Activated CD4-positive, alpha-beta T cell treated with anti-CD3 and anti-CD28 coated beads, Interleukin-2, amount 10 ng/mL, durations not matched to agents 24 days and 14 days (primary cell): ENCODE measurements around the gene IRF2. TPM values are rescaled to one million over a fixed set of nuclear protein-coding genes. Genes with fewer than 3 reads are reported as not detected.
"Not testable (repeated sequence)": the region's sequence is repeated elsewhere in the genome, so short reads cannot be mapped to it uniquely, and the experiment has no call there.

Source experiments
- DNase-seq: peaks from one replicate; pipeline ENCODE4 v3.0.0; 2022
- H3K27ac Mint-ChIP-seq: one replicate; pipeline ENCODE4 v1.8.0; 2022; ENCODE audit warnings: mild to moderate bottlenecking, mixed read lengths
- H3K27me3 Mint-ChIP-seq: one replicate; pipeline ENCODE4 v1.8.0; 2022; ENCODE audit warnings: mixed read lengths
- H3K36me3 Mint-ChIP-seq: one replicate; pipeline ENCODE4 v1.8.0; 2022; ENCODE audit warnings: low read depth, mild to moderate bottlenecking, mixed read lengths
- H3K4me1 Mint-ChIP-seq: one replicate; pipeline ENCODE4 v1.8.0; 2021; ENCODE audit warnings: mixed read lengths
- H3K4me3 Mint-ChIP-seq: one replicate; pipeline ENCODE4 v1.8.0; 2022; ENCODE audit warnings: mild to moderate bottlenecking, moderate library complexity, mixed read lengths
- H3K9me3 Mint-ChIP-seq: one replicate; pipeline ENCODE4 v1.8.0; 2021; ENCODE audit warnings: mixed read lengths
- intact Hi-C: fragments of 100-400 bp; cut with micrococcal nuclease; formaldehyde crosslinking; loops from one replicate; pipeline ENCODE4 v1.15.1; 2023
- total RNA-seq: library from RNA; stranded (reverse); gene quantifications from 2 replicates; pipeline ENCODE4 v1.2.3, GENCODE V29; 2022

The IRF2 gene
- total RNA-seq, 1 donor from 2014 or later, result 48.7 TPM

DNA sequence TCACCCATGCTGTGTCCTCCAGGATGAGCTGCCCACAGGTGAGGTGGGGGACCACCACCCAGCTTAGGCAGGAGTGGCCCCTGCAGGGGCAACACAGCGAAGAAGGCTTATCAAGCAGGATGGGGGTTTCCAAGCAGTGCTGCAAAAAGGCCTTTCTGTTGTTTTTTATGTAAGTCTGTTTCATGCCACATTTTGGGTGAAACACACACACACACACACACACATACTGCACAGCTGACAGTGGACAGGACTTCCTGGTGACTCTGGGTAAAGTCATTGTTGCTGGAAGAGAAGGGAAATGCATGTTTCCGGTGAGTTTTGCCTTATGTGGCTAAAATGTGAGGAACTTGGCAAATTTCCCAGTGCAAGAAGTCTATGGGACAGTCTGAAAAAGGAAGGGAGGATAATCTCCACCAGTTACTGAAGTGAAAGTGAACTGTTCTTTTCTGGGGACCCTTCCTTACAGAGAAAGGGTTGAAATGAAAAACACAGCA, 119.2 kb downstream of the IRF2 start:
- no peak overlapping the region for H3K4me3 Mint-ChIP-seq
- peak; percentile 84 for DNase-seq
- intact Hi-C loops, result no loop called here
- H3K27me3 Mint-ChIP-seq, result no peaks in the 10 kb centered on the region
- peaks cover 16% of the 10 kb centered on the region for H3K4me1 Mint-ChIP-seq
- peaks cover 7% of the 10 kb centered on the region for H3K9me3 Mint-ChIP-seq
- H3K36me3 Mint-ChIP-seq, result no peaks in the 10 kb centered on the region
- H3K27ac Mint-ChIP-seq, result peak overlapping the region; percentile 35

DNA sequence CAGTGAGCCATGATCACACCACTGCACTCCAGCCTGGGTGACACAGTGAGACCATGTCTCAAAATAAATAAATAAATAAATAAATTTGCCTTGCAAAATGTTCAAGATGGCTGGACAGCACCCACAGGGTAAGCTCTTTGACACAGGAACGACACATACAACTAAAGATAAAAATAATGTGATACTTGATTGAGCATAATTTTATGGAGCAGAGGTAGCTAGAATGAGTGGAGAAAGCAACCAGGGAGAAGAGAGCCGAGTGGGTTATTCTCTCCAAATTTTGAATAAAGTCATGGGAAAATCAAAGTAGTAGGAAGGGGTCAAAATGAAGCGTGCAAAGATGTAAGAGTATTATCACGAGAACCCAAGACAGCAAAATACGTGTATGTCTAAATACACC, 121.5 kb downstream of the IRF2 start:
- Mint-ChIP-seq H3K36me3 (no peaks in the 10 kb centered on the region), H3K27me3 (no peaks in the 10 kb centered on the region), H3K9me3 (peaks cover 7% of the 10 kb centered on the region), H3K27ac (no peak overlapping the region), H3K4me1 (peaks cover 15% of the 10 kb centered on the region), H3K4me3 (no peak overlapping the region)
- intact Hi-C loops, result no loop called here
- no peak for DNase-seq

DNA sequence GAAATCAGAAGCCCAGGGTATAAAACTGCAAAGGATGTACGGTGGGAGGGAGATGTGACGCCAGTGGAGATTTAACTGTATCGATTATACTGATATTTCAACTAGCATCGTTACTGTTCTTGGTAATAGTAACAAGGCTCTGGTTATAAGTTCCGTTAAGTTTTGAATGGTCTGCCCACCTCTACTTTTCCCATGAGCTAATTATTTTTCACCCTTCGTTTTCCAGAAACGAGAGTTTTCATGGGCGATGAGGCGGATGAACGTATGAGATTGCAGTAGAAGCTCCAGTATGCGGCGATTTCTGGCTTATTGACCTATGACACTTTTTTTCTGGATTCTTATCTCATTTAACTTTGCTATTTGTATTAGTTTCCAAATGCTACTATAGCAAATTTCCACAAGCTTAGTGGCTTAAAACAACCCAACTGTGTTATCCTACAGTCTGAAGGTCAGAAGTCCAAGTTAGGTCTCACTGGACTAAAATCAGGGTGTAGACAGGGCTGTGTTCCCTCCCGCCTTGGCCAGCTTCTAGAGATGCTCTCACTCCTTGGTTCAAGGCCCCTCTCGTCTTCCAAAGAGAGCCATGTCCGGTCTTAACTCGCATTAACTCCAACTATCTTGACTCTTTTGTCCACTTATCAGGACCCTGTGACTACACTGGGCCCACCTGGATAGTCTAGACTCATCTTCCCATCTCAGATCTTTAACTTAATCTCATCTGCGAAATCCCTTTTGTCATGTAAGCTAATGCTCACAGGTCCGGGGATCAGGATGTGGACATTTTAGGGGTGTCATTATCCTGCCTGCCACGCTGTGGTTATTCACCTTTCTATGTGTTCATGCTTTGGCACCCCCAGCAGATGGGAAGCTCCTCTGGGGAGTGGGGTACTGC, 122.5 kb downstream of the IRF2 start:
- H3K27me3 Mint-ChIP-seq, result no peaks in the 10 kb centered on the region
- no peak overlapping the region for H3K4me3 Mint-ChIP-seq
- DNase-seq, result no peak
- peaks cover 7% of the 10 kb centered on the region for H3K9me3 Mint-ChIP-seq
- peaks cover 17% of the 10 kb centered on the region for H3K4me1 Mint-ChIP-seq
- H3K27ac Mint-ChIP-seq, result no peak overlapping the region
- no peaks in the 10 kb centered on the region for H3K36me3 Mint-ChIP-seq
- intact Hi-C loops, result no loop called here

DNA sequence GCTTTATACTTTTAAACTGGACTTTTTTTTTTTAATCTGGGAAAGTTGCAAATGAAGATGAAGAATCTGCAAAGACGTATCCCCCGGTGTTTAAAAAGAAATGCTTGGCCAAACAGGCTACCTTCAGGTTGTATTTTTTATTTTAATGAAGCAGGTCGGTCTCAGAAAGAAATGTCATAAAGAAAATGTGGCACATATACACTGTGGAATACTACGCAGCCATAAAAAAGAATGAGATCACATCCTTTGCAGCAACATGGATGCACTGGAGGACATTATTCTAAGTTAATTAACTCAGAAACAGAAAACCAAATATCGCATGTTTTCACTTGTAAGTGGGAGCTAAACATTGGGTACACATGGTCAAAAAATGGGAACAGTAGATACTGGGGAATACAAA, 123.4 kb downstream of the IRF2 start:
- Mint-ChIP-seq H3K27me3 (no peaks in the 10 kb centered on the region), H3K9me3 (peaks cover 7% of the 10 kb centered on the region), H3K4me3 (no peak overlapping the region), H3K4me1 (peaks cover 15% of the 10 kb centered on the region), H3K27ac (no peak overlapping the region), H3K36me3 (no peaks in the 10 kb centered on the region)
- DNase-seq, result no peak
- intact Hi-C loops, result no loop called here

DNA sequence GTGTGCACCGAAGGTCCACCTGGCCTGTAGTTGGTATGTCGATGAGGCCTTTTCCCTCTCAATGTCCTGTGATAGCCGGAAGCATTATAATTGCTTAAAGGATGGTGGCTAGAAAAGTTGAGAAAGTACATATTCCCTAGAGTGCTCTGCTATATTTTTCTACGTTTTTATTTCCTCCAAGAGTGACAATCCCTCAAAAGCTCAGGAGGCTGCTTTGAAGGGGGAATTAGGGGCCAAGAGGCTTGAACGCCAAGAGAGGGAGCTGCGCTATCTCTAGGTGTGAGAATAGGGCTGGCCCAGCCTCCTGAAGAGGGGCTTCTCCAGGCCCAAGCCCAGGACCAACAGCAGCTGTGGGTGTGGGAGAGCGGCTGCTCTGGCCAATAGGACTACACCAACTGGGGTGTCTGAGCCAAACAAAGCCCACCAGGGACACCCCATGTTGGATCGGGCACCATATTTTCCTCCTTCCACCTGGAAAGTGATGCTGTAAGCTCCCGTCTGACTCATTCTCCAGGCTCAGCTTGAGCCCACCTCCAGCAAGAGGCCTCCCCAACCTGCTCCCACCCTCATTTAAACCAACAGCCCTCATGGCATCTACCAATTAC, 124.0 kb downstream of the IRF2 start:
- intact Hi-C loops, result no loop called here
- no peak for DNase-seq
- Mint-ChIP-seq H3K4me3 (no peak overlapping the region), H3K27me3 (no peaks in the 10 kb centered on the region), H3K4me1 (peaks cover 14% of the 10 kb centered on the region), H3K27ac (no peak overlapping the region), H3K9me3 (peaks cover 7% of the 10 kb centered on the region), H3K36me3 (no peaks in the 10 kb centered on the region)

DNA sequence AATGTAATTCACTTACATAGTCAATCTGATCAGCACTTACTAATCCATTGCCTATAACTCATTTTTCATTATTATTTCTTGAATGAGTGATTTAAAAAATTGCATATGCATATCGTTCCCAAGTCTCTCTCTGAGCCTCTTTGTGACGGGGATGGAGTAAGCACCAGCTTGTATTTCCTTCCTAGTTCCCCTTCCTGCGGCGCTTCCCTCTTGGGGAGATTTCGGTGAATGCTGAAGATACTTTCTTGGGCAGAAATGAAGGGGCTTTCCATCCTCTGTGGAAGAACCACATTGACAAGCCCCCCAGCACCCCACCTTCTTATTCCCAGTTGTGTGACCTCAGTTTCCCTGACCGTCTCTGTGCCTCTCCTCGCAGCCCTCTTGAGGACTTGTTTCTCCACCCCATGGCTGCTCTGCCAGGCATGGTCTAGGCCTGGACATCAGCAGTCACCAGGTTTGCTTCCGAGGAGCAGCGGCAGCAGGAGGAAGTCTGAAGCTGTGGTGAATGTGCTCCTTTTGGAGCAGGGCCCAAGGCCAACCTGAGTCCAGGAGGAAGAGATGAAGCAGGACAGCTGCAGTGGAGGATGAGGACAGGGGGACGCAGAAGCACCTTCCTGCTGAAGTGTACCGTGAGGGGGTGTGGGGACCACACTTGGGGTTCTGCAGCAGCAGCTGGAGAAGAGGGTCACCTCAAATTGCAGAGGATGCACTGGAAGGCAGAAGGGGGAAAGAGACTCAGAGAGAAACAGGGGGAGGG, 124.9 kb downstream of the IRF2 start:
- peaks cover 7% of the 10 kb centered on the region for H3K9me3 Mint-ChIP-seq
- no peaks in the 10 kb centered on the region for H3K27me3 Mint-ChIP-seq
- DNase-seq, result no peak
- H3K4me3 Mint-ChIP-seq, result no peak overlapping the region
- H3K36me3 Mint-ChIP-seq, result no peaks in the 10 kb centered on the region
- intact Hi-C loops, result no loop called here
- H3K4me1 Mint-ChIP-seq, result peaks cover 15% of the 10 kb centered on the region
- peak overlapping the region; percentile 18 for H3K27ac Mint-ChIP-seq

DNA sequence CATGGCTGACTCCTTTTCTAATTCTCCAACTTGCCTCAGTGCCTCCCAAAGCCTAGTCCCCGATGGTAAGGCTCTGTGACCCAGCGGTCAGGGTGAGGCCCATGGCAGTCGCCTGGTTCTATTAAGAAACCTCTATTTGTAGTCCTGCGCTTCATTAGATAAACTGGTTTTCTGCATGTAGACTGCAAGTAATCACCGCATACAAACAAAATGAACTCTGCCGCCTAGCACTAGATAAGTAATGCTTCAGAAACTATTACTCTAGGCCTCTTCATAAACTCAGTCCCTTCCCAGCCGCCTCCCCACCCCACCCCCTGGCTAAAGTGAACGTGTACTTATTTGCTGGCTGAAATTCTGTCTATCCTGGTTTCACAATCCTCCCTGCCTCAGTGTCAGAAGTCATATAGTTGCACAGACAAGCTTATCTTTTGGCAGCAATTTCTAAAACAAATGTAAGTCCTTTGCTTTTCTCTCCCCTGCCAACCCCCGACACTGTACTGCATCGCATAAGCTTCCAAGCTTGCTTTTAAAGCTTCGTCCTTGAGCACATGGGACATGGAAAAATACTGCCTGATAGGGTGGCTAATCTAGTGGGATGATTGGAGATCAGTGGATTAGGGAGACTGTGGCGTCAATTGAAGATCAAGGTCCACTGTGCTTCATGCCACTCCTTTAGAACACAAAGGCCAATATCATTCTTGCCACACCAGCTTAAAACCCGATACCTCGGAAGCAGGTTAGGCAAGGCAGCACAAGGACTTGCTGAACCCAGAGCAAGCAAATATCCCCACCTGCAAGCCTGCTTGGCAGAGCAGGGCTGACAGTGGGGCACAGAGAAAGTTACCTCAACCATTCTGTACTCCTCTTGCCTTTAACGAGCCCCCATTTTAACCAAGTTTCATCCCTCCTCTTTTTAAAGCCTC, 125.8 kb downstream of the IRF2 start:
- Mint-ChIP-seq H3K9me3 (peaks cover 7% of the 10 kb centered on the region), H3K4me3 (no peak overlapping the region), H3K27ac (no peak overlapping the region), H3K27me3 (no peaks in the 10 kb centered on the region), H3K4me1 (peaks cover 22% of the 10 kb centered on the region), H3K36me3 (no peaks in the 10 kb centered on the region)
- no peak for DNase-seq
- intact Hi-C loops, result no loop called here

DNA sequence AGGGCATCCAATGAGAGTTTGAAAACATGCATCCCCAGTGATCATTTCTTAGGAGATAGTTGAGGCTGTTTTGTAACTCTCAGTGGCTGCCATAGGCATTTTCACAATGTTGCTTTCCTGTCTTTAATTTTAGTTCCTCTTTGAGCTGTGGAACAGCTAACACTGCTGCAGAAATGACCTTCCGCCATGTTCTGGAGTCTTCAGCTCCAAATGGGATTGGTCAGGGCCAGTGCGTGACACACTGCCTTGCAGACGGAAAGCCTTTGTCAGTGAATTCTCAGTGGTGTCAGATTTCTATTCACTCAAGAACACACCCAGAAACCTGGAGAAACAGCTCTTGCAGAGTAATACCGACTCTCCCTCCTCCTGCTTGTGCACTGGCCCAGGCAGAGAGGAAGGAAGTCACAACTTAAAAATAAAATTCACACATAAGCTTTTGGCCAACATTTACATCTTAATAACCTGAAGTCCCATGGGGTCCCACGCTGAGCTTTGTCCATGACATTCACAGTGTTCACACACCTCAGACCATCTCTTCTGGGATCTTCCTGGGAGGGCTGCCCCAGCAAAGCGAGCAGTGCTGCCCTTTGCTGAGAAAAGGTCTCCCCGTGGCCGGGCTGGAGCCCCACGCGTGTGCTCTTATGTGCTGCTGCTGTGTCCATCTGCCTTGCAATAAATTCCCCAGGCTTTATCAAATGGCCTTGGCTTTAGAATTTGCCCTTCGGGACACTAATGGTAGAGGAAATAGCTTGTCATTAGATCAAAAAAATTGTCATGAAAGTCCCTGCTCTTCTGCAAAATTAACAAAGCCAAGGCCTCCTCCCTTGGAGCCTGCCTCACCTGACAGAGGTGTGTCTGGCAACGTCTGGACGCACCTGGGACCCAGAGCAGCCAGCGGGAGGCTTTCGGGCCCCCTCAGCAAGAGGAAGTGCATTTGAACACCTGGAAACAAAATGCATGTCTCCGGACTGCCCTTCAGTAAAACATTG, 126.8 kb downstream of the IRF2 start:
- Mint-ChIP-seq H3K27ac (no peak overlapping the region), H3K4me1 (peaks cover 28% of the 10 kb centered on the region), H3K4me3 (no peak overlapping the region), H3K36me3 (no peaks in the 10 kb centered on the region), H3K9me3 (peaks cover 7% of the 10 kb centered on the region), H3K27me3 (no peaks in the 10 kb centered on the region)
- intact Hi-C loops, result no loop called here
- DNase-seq, result no peak

DNA sequence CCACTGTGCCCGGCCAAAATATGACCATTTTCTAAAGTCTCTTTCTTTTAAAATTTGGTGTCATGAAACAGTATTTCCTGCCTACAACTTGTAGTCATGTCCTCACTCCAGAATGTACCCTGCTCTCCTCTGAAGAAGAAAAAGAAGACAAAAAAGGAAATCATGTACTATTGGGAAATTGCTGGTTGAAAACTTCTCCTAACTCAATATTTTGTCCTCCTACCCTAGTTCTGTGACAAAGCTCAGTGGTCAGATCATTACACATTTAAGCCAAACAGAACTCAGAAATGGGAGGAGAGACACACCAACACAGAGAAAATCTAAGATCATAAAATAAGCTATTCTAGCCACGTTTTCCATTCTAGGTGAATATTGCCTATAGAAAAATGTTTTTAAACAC, 127.7 kb downstream of the IRF2 start:
- peaks cover 7% of the 10 kb centered on the region for H3K9me3 Mint-ChIP-seq
- H3K27ac Mint-ChIP-seq, result no peak overlapping the region
- intact Hi-C loops, result no loop called here
- H3K27me3 Mint-ChIP-seq, result no peaks in the 10 kb centered on the region
- DNase-seq, result no peak
- H3K36me3 Mint-ChIP-seq, result no peaks in the 10 kb centered on the region
- no peak overlapping the region for H3K4me3 Mint-ChIP-seq
- peaks cover 28% of the 10 kb centered on the region for H3K4me1 Mint-ChIP-seq

DNA sequence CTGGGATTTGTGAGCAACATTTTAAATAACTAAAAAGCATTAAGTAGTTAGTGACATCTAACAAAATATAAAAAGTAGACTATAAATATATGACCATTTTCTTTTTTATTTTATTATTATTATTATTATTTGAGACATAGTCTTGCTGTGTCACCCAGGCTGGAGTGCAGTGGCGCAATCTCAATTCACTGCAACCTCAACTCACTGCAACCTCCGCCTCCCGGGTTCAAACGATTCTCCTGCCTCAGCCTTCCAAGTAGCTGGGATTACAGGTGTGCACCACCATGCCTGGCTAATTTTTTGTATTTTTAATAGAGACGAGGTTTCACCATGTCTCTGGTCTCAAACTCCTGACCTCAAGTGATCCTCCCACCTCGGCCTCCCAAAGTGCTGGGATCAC, 128.1 kb downstream of the IRF2 start:
- H3K36me3 Mint-ChIP-seq, DNase-seq, H3K27me3 Mint-ChIP-seq, H3K9me3 Mint-ChIP-seq, H3K4me3 Mint-ChIP-seq, H3K27ac Mint-ChIP-seq, intact Hi-C loops: not testable (repeated sequence)
- peaks cover 28% of the 10 kb centered on the region for H3K4me1 Mint-ChIP-seq

DNA sequence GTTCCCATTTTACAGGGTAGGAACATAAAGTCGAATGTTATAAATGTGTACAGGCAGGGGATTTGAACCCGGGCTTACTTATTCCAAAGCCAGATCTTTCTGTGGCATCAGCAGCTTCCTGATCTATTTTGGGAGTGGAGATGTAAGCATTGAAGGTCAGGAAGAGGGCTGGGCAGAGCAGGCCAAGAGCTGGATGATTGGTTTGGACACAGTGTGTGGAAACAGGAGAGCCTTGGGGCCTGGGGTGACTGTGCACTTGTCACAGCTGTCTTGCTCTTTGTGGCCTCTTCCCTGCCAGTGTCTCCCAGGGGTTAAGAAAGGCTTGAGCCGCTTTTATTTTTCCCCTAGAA, 128.8 kb downstream of the IRF2 start:
- intact Hi-C loops, result no loop called here
- no peak for DNase-seq
- no peaks in the 10 kb centered on the region for H3K36me3 Mint-ChIP-seq

DNA sequence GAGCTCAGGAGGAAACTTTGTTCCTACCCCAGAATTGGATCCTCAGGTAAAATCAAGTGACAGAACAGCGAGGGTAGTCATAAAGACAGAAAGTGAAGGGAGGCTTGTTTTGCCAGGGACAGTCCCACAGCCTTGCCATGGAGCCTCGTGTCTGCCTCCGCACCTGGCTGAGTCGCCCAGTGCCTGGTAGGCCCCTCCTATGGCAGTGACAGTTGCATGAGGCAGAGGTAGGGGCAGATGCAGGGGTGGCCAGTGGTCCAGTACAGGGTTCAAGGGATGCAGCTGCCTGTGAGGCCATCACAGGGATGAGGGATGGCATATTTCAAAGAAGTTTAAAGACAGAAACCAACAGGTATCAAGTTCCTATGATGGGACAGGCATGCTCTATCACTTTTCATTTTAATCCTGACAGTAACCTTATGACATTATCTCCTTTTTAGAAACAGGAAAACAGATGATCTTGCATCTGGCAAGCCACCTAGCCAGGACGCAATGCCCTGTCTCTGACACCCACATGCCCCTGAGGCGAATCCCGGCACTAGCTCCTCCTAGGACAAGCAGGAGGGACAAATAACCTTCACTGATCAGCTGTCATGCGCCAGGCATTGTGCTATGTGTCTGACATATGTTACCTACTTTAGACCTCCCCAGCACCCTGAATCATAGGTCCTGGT, 129.3 kb downstream of the IRF2 start:
- H3K4me1 Mint-ChIP-seq, result peaks cover 28% of the 10 kb centered on the region
- no peaks in the 10 kb centered on the region for H3K27me3 Mint-ChIP-seq
- H3K27ac Mint-ChIP-seq, result peak overlapping the region; percentile 52
- H3K4me3 Mint-ChIP-seq, result no peak overlapping the region
- no peaks in the 10 kb centered on the region for H3K36me3 Mint-ChIP-seq
- intact Hi-C loops, result no loop called here
- no peak for DNase-seq
- no peaks in the 10 kb centered on the region for H3K9me3 Mint-ChIP-seq

More for the DNA sequence above, 128.8 kb downstream of the IRF2 start:
- Mint-ChIP-seq H3K27ac (no peak overlapping the region), H3K27me3 (no peaks in the 10 kb centered on the region), H3K4me1 (peaks cover 28% of the 10 kb centered on the region), H3K4me3 (no peak overlapping the region), H3K9me3 (peaks cover under 1% of the 10 kb centered on the region)
